Jurkat, Clone E6-1 (cell line): ENCODE results near the gene CDNF.

Source experiments
- DNase-seq: peaks from one replicate; pipeline ENCODE4 v3.0.0-alpha.2; 2011; ENCODE audit warnings: low read depth, low spot score
- H3K4me3 ChIP-seq: 2 replicates; pipeline ENCODE4 v1.5.1; 2011; ENCODE audit warnings: mild to moderate bottlenecking, low read length, control low read depth, moderate library complexity

Gene CDNF

GRCh38 chr10:14810969-14811953 lies 26.6 kb downstream of the CDNF start:
- no peak overlapping the region for H3K4me3 ChIP-seq
- DNase-seq: no peak

- H3K4me3 ChIP-seq: no peak overlapping the region
- no peak for DNase-seq
Observed at GRCh38 chr10:14806318-14806717, 31.5 kb downstream of the CDNF start.

DNA sequence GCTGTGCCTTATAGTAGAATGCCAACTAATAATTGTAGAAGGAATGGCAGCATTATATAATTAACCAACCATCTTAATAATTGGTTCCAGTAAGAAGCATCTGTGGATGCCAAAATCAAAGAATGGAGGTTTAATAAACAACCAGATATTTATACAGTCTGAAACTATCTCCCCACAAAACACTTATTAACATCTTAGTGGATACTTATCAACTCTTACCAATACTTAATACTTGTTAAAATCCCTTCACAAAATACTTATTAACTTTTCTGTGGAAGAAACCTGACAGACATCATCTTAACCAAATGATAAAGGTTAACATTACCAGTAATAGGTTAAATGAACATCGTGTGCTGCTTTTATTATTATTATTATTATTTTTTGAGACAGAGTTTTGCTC lies 34.0 kb downstream of the CDNF start:
- no peak overlapping the region for H3K4me3 ChIP-seq
- no peak for DNase-seq

- no peak overlapping the region for H3K4me3 ChIP-seq
- no peak for DNase-seq
Observed at GRCh38 chr10:14801723-14802122, 36.1 kb downstream of the CDNF start.

GRCh38 chr10:14800397-14800796 lies 37.4 kb downstream of the CDNF start:
- DNase-seq: no peak
- no peak overlapping the region for H3K4me3 ChIP-seq

- DNase-seq: no peak
- H3K4me3 ChIP-seq: no peak overlapping the region
Observed at GRCh38 chr10:14798636-14799035, 39.2 kb downstream of the CDNF start.

DNA sequence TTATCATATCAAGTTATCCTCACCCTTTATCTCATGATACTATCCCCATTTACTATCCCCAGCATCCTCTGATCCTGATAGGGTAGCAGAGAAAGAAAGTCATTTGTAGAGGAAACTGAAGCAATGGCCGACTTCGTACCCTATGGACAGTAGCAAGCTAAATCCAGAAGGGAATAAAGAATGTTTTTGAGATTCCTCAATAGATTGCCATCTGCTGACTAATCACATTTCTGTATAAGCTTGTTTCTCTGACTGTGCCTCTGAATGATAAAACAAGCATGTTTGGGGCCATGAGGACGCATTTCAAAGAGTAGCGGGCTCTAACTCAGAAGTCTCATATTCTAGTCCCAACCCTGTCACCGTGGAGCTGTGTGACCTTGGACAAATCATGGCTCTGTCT lies 49.9 kb downstream of the CDNF start:
- DNase-seq: no peak
- no peak overlapping the region for H3K4me3 ChIP-seq

DNA sequence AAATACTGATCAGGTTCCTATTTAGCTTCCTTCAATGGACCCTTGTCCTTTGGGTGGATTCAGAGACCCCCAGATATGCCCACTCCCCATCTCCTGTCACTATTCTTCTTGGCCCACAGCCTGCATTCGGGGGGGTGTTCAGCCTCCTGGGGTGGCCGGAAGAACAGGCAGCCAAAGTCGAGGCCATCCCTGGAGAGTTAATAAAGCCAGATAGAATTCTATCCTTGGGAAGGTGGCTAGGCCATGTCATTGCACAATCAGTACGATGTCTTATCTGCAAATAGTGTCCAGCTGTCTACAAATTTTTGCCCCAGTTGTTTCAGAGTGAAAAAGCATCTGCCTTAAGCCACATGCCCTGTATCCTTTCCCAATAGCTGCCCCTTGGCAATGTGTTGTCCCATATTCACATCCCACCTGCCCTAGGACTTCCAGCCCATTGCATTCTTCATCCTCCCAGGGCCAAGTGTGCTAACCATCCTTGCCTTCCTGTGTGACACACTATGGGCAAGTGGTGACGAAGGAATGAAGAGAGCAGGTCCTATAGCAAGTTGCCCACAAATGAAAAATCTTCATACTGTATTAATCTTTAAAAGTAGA lies 53.3 kb downstream of the CDNF start:
- DNase-seq: no peak
- H3K4me3 ChIP-seq: no peak overlapping the region

- DNase-seq: no peak
- H3K4me3 ChIP-seq: no peak overlapping the region
Observed at GRCh38 chr10:14782691-14783363, 55.0 kb downstream of the CDNF start.

DNA sequence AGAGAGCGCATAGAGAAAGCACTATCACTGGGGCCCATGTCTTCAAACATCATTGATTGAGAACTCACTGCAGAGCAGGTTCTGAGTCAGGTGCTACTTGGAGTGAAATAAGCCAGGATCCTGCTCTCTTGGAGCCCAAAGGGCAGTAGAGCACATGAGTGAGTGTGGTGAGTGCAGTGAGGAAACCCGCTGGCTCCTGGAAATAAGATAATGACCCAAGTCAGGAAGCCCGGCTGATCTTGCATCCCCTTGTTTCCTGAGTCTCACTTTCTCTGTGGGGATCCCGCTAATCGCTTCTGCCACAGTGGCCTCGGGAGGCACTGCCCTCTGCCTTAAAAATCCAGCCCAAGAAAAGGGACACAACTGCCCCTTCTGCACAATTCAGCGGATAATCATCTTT lies 56.1 kb downstream of the CDNF start:
- H3K4me3 ChIP-seq: no peak overlapping the region
- DNase-seq: no peak

DNA sequence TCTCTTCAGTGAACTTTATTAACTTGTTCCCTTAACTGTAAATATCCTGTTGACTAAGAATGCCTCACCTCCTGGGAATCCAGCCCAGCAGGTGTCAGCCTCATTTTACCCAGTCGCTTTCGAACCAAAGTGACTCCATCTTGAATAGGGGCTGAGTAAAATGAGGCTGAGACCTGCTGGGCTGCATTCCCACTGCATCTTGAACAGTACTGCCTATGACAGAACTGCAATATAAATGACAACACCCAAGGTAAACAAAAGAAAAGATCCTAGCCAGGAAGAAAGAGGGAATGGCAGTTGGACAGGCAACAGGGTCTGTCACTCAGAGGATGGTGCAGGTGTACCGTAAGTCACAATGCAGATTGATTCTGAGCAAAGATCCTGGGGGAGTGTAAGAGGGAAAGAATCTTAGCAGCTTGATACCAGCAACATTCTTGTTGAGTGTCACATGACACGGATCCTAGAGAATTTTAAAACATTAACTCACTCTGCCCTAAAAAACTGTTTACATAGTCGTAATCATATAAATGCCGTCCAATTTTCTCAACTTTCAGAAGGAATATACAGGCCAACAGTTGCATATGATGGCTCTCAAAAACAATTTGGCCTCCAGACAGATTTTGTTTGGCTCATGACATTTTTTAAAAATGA lies 58.7 kb downstream of the CDNF start:
- DNase-seq: no peak

DNA sequence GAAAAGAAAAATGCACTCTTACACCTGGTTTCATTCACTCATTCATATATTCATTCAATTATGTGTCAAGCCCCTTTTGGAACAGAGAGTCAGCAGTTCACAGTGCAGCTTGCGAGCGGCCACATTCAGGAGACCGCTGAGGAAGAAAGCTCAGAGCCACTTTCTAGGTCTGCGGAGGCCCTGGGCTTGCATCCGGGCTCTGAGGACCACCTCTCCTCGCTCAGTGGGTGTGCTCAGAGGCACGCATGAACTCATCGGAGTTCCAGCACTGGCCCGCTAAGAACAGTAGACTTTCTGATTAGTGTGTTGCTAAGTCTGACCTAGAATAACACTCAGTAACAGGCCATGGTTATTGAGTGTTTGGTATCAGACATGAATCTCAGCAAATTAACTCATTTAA lies 61.3 kb downstream of the CDNF start:
- no peak overlapping the region for H3K4me3 ChIP-seq
- no peak for DNase-seq

More for the DNA sequence above, 58.7 kb downstream of the CDNF start:
- no peak overlapping the region for H3K4me3 ChIP-seq

GRCh38 chr10:14775656-14776055 lies 62.2 kb downstream of the CDNF start:
- DNase-seq: no peak

DNA sequence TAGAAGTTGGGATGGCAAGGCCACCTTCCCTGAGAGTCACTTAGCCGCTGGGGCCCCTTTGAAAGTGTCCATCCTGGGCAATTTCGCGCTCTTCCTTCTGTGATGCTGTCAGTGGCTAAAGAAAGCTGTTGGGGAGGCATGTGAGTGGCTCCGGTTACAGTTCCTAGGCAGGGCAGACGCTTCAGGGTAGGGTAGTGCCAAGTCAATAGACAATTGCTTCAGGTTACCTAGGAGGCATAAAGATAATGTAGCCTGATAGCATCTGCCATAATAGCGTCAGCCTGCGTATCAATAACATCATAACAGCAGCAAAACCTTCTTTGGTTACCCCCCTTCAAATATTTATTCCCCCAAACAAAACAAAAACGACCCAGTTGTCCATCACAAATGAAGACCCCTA lies 63.0 kb downstream of the CDNF start, which contains the start of gene FAM107B:
Gene FAM107B, minus strand, starts transcription at position 101 of the 400 bp plus-strand sequence. CDS start 234 bp downstream, outside the sequence.
- no peak within 1 kb of the TSS for H3K4me3 ChIP-seq
- no peak for DNase-seq

More at GRCh38 chr10:14775656-14776055, 62.2 kb downstream of the CDNF start:
- no peak overlapping the region for H3K4me3 ChIP-seq

DNA sequence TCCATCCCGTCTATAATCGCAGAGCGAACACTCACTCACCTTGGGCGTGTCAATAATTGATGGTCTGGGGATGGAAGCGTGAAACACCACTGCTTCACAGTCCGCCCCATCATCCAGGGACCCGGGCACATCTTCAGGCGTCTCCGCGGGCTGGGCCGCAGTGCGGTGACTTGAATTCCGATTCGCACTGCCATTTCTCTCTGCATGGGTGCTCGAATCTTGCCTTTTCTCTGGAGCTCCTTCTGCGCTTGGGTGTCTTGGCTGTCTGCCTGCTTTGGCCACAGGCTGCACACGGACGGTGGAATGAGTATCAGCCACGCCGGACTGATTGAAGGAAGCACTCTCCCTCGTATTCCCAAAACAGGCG lies 63.6 kb downstream of the CDNF start:
- no peak overlapping the region for H3K4me3 ChIP-seq
- no peak for DNase-seq

GRCh38 chr10:14773551-14774213 lies 64.2 kb downstream of the CDNF start:
- H3K4me3 ChIP-seq: no peak overlapping the region
- DNase-seq: no peak

- no peak for DNase-seq
- H3K4me3 ChIP-seq: no peak overlapping the region
Observed at GRCh38 chr10:14772399-14772798, 65.4 kb downstream of the CDNF start.

DNA sequence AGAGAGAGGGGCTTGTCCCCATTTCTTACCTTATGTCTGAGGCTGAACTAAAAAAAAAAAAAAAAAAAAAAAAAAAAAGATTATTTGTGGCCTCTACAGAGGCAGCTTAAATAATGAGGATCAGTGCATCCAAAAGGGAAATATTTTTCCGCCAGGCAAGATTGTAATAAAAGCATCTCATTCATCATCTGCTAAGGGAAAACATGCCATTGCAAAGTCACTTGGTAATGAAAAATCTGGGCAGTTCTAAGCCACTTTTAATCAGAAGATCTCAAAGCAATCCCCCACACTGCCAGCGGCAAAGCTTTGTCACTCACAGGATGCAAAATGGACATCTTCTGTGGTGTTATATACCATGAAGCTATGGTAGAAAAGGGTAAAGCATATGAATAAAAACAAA lies 66.9 kb downstream of the CDNF start:
- DNase-seq: no peak
- no peak overlapping the region for H3K4me3 ChIP-seq
